ENCODE data around the gene GKN1.

DNA sequence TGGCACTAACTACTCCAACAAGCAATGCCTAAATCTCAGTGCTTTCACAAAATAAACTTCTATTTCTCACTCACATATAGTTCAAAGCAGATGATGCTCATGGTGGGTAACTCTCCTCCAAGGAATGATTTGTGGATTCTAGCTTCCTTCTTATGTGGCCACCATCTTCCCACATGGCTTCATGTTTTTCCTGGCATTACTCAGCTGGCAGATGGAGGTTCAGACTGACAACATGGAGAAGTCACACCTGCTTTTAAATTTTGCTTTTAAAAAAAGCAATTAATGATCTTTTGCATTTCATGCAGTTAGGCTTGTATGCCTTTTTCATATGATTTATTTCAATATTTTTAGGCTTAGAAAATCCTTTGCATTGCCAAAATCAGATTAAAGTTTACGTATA, 15.4 kb upstream of the GKN1 start:
- TF ChIP-seq, protein P1, sequence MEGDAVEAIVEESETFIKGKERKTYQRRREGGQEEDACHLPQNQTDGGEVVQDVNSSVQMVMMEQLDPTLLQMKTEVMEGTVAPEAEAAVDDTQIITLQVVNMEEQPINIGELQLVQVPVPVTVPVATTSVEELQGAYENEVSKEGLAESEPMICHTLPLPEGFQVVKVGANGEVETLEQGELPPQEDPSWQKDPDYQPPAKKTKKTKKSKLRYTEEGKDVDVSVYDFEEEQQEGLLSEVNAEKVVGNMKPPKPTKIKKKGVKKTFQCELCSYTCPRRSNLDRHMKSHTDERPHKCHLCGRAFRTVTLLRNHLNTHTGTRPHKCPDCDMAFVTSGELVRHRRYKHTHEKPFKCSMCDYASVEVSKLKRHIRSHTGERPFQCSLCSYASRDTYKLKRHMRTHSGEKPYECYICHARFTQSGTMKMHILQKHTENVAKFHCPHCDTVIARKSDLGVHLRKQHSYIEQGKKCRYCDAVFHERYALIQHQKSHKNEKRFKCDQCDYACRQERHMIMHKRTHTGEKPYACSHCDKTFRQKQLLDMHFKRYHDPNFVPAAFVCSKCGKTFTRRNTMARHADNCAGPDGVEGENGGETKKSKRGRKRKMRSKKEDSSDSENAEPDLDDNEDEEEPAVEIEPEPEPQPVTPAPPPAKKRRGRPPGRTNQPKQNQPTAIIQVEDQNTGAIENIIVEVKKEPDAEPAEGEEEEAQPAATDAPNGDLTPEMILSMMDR (IDR thresholded peaks at IDR 0.05) = no peak
- TF ChIP-seq POLR2A (IDR thresholded peaks at IDR 0.05) = no peak
- TF ChIP-seq POLR2AphosphoS5 (IDR thresholded peaks at IDR 0.05) = no peak
- TF ChIP-seq EP300 (IDR thresholded peaks at IDR 0.05) = no peak
